Caco-2 (cell line): ENCODE results near the gene EIF2S1. TPM values are rescaled to one million over a fixed set of nuclear protein-coding genes. Genes with fewer than 3 reads are reported as not detected.
A peak's percentile ranks its signal among the peaks of the same experiment; 100 is the strongest.

ENCODE experiments used
- BruUV-seq: library from RNA; stranded (reverse); fragments of 400-500 nt; replicated peaks from 2 replicates; lab custom pipeline; 2021; lab: Mats Ljungman, UMichigan
- CTCF ChIA-PET: fragments of 300-600 bp; sonication (Branson Sonifier 250); formaldehyde crosslinking; loops from one replicate; lab custom pipeline; 2022; ENCODE audit warnings: antibody characterized with exemption; lab: Charles Lee
- POLR2A ChIA-PET: fragments of 300-600 bp; sonication (Branson Sonifier 250); formaldehyde crosslinking; loops from one replicate; lab custom pipeline; 2022; ENCODE audit warnings: antibody characterized with exemption; lab: Charles Lee
- DNase-seq, 2 experiments: peaks; one replicate each; pipeline versions ENCODE4 v3.0.0 to v3.0.0-alpha.2; 2020 to 2022
- H3K27me3 ChIP-seq: replicated peaks from 2 replicates; pipeline ENCODE4 v1.6.0; 2011; ENCODE audit warnings: low read length; ENCODE audit not compliant: control insufficient read depth, insufficient read depth
- H3K36me3 ChIP-seq: 2 replicates; pipeline ENCODE4 v1.5.1; 2011; ENCODE audit warnings: low read length; ENCODE audit not compliant: control insufficient read depth, insufficient read depth
- H3K4me1 ChIP-seq: fragments of 250-450 bp; sonication (Bioruptor Pico); 2 replicates; pipeline ENCODE4 v1.5.1; 2020; ENCODE audit warnings: mild to moderate bottlenecking
- H3K4me3 ChIP-seq: 2 replicates; pipeline ENCODE4 v1.5.1; 2011; ENCODE audit warnings: low read depth, mild to moderate bottlenecking, control low read depth, low read length
- H3K9me3 ChIP-seq: fragments of 250-450 bp; sonication (Bioruptor Pico); 2 replicates; pipeline ENCODE4 v1.5.1; 2020; ENCODE audit warnings: mild to moderate bottlenecking, moderate library complexity
- H3K27ac Mint-ChIP-seq: one replicate; pipeline ENCODE4 v1.8.0; 2022; ENCODE audit warnings: mixed read lengths; ENCODE audit not compliant: unreplicated experiment
- H3K27me3 Mint-ChIP-seq: one replicate; pipeline ENCODE4 v1.8.0; 2022; ENCODE audit warnings: mixed read lengths; ENCODE audit not compliant: insufficient read depth, unreplicated experiment
- H3K36me3 Mint-ChIP-seq: one replicate; pipeline ENCODE4 v1.8.0; 2022; ENCODE audit warnings: mild to moderate bottlenecking, mixed read lengths; ENCODE audit not compliant: insufficient read depth, unreplicated experiment
- H3K4me1 Mint-ChIP-seq: one replicate; pipeline ENCODE4 v1.8.0; 2022; ENCODE audit warnings: low read depth, mixed read lengths; ENCODE audit not compliant: unreplicated experiment
- H3K4me3 Mint-ChIP-seq: one replicate; pipeline ENCODE4 v1.8.0; 2022; ENCODE audit warnings: mild to moderate bottlenecking, moderate library complexity, mixed read lengths; ENCODE audit not compliant: unreplicated experiment
- H3K9me3 Mint-ChIP-seq: one replicate; pipeline ENCODE4 v1.8.0; 2022; ENCODE audit warnings: mixed read lengths; ENCODE audit not compliant: unreplicated experiment
- CTCF ChIP-seq, 2 experiments: fragments of 200-600 bp in 1 of 2; IDR thresholded peaks; 1 replicate in 1 of 2; 2 replicates in 1 of 2; pipeline versions ENCODE4 v1.5.1 to v1.8.0; 2011 to 2022; ENCODE audit warnings: antibody characterized with exemption in 1 of 2, control low read depth in 1 of 2, inconsistent platforms in 1 of 2, low read depth in 1 of 2, low read length in 1 of 2, mild to moderate bottlenecking in 1 of 2, moderate library complexity in 1 of 2; ENCODE audit not compliant: insufficient read depth in 1 of 2, severe bottlenecking in 1 of 2, unreplicated experiment in 1 of 2
- intact Hi-C: fragments of 100-400 bp; cut with micrococcal nuclease; formaldehyde crosslinking; loops from one replicate; pipeline ENCODE4 v1.10.0; 2022; ENCODE audit not compliant: unreplicated experiment
- total RNA-seq: library from RNA; stranded (reverse); gene quantifications from 2 replicates; pipeline ENCODE4 v1.2.3, GENCODE V29; 2022

EIF2S1 gene
- total RNA-seq, 1 experiment from 2014 or later = 144 TPM

DNA sequence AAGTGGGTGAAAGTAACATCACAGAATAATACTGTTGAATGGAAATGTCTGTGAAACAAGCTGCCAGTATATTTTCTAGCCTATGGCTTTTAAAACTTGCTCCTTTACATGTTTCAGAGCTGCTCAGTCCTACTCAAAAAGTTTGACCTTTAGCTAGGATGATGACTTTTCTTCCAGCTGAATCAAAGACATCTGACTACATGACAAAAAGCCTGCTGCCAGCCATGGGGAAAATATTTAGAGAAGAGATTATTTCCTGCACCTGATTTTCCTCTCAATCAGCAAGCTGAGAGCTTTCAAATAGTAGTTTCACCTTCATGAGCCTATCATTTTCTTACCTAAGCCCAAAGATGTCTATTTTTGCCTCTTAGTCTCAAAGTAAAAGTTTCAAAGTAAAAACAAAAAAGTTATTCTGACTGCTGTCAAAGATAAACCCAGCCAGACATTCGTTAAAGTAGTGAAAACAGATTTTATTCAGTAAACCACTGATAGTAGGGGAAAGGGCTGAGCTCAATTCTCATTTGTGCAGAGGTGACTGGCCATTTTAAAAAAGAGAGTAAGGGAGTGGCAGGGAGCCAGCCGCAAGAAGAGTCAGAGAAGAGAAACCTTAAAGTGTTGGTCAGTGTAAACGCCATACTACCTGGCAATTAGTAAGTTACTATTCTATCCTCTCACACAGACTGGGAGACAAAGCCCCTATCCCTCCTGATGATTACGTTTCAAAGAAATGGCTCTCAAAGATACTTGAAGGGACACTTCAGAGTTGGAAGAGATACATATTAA, 2.8 kb upstream of the EIF2S1 start:
- no peak for TF ChIP-seq CTCF (IDR thresholded peaks at IDR 0.05; ENCODE audit: insufficient read depth in 1 of 2, low read depth in 1 of 2, low read length in 1 of 2, severe bottlenecking in 1 of 2, unreplicated experiment in 1 of 2)
- Mint-ChIP-seq H3K27me3 (no peaks in the 10 kb centered on the region), H3K4me3 (peak overlapping the region; percentile 85), H3K9me3 (no peaks in the 10 kb centered on the region), H3K36me3 (peaks cover 18% of the 10 kb centered on the region), H3K27ac (no peak overlapping the region), H3K4me1 (peaks cover 7% of the 10 kb centered on the region)
- ChIA-PET CTCF (no interaction called here), POLR2A (interaction anchor here (0.6 kb wide), 1 partner anchor 179 kb away, joined by 3 read pairs; no protein-coding TSS in a partner anchor)
- intact Hi-C loops = no loop called here
- Histone ChIP-seq H3K4me1 (peaks cover 6% of the 10 kb centered on the region; the same call in 1 of the 2 replicates), H3K4me3 (no peak overlapping the region), H3K9me3 (no peaks in the 10 kb centered on the region), H3K36me3 (no peaks in the 10 kb centered on the region), H3K27me3 (no peaks in the 10 kb centered on the region)
- no TSS peak for BruUV-seq
- no peak for DNase-seq

GRCh38 chr14:67357969-67358354, 2.2 kb upstream of the EIF2S1 start:
- H3K27me3 Mint-ChIP-seq = no peaks in the 10 kb centered on the region
- H3K27ac Mint-ChIP-seq = peak overlapping the region; percentile 96
- peaks cover 13% of the 10 kb centered on the region for H3K36me3 Mint-ChIP-seq
- intact Hi-C loops = no loop called here
- CTCF ChIA-PET = no interaction called here
- peaks cover 7% of the 10 kb centered on the region for H3K4me1 Mint-ChIP-seq
- Histone ChIP-seq H3K4me3 (no peak overlapping the region), H3K9me3 (no peaks in the 10 kb centered on the region), H3K36me3 (no peaks in the 10 kb centered on the region), H3K4me1 (peaks cover 6% of the 10 kb centered on the region; the same call in 1 of the 2 replicates), H3K27me3 (no peaks in the 10 kb centered on the region)
- no TSS peak for BruUV-seq
- DNase-seq = no peak
- no peaks in the 10 kb centered on the region for H3K9me3 Mint-ChIP-seq
- POLR2A ChIA-PET = interaction anchor here (0.6 kb wide), 1 partner anchor 178 kb away, joined by 3 read pairs; no protein-coding TSS in a partner anchor
- peak overlapping the region; percentile 85 for H3K4me3 Mint-ChIP-seq
- no peak for TF ChIP-seq CTCF (IDR thresholded peaks at IDR 0.05; ENCODE audit: insufficient read depth in 1 of 2, low read depth in 1 of 2, low read length in 1 of 2, severe bottlenecking in 1 of 2, unreplicated experiment in 1 of 2)

DNA sequence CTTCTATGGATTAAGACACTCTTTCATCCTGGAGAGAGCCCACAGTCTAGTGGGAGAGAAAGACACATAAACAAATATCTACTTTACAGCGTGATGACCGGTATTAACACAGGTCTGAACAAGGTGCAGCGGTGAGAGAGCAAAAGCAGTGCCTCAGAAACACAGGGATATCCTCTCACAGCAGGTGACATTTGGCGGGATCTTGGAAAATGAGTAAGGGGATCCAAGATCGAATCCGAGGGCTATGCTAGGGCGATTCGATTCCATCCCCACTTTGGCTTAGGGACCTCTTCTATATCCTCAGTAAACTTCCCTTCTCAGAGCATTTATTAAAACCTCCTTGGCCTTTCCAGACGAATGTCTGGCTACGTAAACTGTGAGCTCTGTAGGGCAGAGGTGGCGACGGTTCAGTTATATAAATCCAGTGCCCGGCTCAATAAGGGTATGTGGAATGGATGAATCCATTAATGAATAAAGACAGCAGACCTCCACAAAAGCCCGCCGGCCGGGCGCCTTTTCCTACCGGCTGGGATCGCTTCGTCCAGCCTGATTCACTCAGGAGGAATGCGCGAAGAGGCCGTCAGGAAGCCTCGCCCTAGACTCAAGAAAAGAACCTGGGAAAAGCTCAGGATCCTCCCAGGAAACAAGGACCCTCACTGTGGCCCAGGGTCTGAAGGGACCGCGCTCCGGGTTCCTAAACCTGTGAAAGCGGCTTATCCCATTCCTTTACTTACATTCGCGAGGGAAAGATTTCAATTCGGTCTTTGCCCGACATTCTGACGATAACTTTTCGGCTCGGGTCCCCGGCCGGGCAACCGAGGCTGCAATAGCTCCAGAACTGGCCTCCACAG, 979 bp upstream of the EIF2S1 start:
- Mint-ChIP-seq H3K36me3 (peaks cover 20% of the 10 kb centered on the region), H3K27me3 (no peaks in the 10 kb centered on the region), H3K27ac (peak overlapping the region; percentile 96), H3K9me3 (no peaks in the 10 kb centered on the region), H3K4me3 (peak overlapping the region; percentile 85), H3K4me1 (peaks cover 7% of the 10 kb centered on the region)
- intact Hi-C loops = loop anchor here (1.0 kb wide), 1 partner anchor 118 kb away; the partner anchor contains the start of gene PALS1
- Histone ChIP-seq H3K4me3 (peak overlapping the region; percentile 58), H3K36me3 (no peaks in the 10 kb centered on the region), H3K4me1 (peaks cover 6% of the 10 kb centered on the region; the same call in 1 of the 2 replicates), H3K9me3 (no peaks in the 10 kb centered on the region), H3K27me3 (no peaks in the 10 kb centered on the region)
- TF ChIP-seq CTCF (IDR thresholded peaks at IDR 0.05; ENCODE audit: insufficient read depth in 1 of 2, low read depth in 1 of 2, low read length in 1 of 2, severe bottlenecking in 1 of 2, unreplicated experiment in 1 of 2) = no peak
- POLR2A ChIA-PET = interaction anchor here (0.6 to 1.3 kb wide), 7 partner anchors 48 to 337 kb away, joined by 3 to 5 read pairs (median 4); partner anchors contain the start of genes PALS1, PLEKHH1 and RDH11
- CTCF ChIA-PET = interaction anchor here (0.6 to 0.9 kb wide), 13 partner anchors 8 to 813 kb away, joined by 3 to 5 read pairs (median 3); no protein-coding TSS in a partner anchor
- DNase-seq = peak in 1 of 2 experiments; percentile 52
- TSS peak; percentile 37 for BruUV-seq
